Chondrocyte (in vitro differentiated cells): ENCODE data around the gene GRM8. TPM values are rescaled to one million over a fixed set of nuclear protein-coding genes. Genes with fewer than 3 reads are reported as not detected.

Source experiments
- DNase-seq: peaks from one replicate; pipeline ENCODE4 v3.0.0; 2021; ENCODE audit warnings: mixed read lengths, low spot score
- H3K27ac Mint-ChIP-seq: one replicate; pipeline ENCODE4 v1.8.0; 2021; ENCODE audit warnings: mild to moderate bottlenecking, moderate library complexity, mixed read lengths; ENCODE audit not compliant: unreplicated experiment
- H3K27me3 Mint-ChIP-seq: 2 replicates; pipeline ENCODE4 v1.8.0; 2021; ENCODE audit warnings: low read depth, mixed read lengths
- H3K36me3 Mint-ChIP-seq: 2 replicates; pipeline ENCODE4 v1.8.0; 2021; ENCODE audit warnings: low read depth, mixed read lengths
- H3K4me1 Mint-ChIP-seq: 2 replicates; pipeline ENCODE4 v1.8.0; 2021; ENCODE audit warnings: low read depth, mild to moderate bottlenecking, mixed read lengths
- H3K4me3 Mint-ChIP-seq: one replicate; pipeline ENCODE4 v1.8.0; 2021; ENCODE audit warnings: mild to moderate bottlenecking, moderate library complexity, mixed read lengths; ENCODE audit not compliant: unreplicated experiment
- H3K9me3 Mint-ChIP-seq: 2 replicates; pipeline ENCODE4 v1.8.0; 2021; ENCODE audit warnings: low read depth, mixed read lengths
- total RNA-seq: library from RNA; stranded (reverse); gene quantifications from 3 replicates; pipeline ENCODE4 v1.2.1, GENCODE V29; 2021
- TF ChIP-seq, protein P1 (sequence below): fragments of 200-600 bp; sonication (generic); IDR thresholded peaks from 2 replicates; pipeline ENCODE4 v1.5.0; 2021; ENCODE audit warnings: antibody characterized with exemption, mild to moderate bottlenecking, moderate library complexity

Gene GRM8
- total RNA-seq, 1 donor from 2014 or later = not detected

DNA sequence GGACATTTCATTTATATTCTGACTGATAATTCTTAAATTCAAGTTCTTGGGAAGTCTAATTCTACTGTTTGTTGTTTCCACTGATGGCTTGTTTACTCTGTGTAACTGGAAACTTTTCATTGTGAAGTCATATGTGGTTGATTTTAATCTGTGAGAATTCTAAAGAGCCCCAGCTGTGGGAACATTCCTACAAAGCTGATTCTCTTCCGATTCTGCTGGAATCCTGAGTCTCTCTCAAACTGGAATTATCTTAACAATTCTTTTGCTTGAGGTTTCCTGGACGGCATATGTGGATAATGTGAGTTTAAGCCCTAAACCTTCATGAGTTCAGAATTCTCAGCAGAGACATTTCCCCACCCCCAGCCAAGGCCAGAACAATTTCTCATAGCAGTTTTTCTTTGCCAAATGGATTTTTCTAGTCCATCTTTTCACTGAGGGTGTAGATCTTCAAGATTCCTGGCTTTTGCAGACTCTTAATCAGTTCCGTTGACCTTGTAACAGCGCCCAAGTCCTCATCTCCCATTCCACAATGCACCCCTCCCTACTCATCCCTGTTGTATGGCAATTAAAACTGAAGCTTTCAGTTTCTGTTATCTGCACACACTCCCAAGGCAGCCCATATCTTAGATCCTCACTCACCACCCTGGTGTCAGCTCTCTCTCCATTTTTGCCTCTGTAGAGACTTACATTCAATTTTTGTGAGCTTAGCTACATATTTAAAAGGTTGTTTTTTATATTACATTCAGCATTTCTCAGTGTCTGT lies 37.6 kb downstream of the GRM8 start:
- TF ChIP-seq, protein P1, sequence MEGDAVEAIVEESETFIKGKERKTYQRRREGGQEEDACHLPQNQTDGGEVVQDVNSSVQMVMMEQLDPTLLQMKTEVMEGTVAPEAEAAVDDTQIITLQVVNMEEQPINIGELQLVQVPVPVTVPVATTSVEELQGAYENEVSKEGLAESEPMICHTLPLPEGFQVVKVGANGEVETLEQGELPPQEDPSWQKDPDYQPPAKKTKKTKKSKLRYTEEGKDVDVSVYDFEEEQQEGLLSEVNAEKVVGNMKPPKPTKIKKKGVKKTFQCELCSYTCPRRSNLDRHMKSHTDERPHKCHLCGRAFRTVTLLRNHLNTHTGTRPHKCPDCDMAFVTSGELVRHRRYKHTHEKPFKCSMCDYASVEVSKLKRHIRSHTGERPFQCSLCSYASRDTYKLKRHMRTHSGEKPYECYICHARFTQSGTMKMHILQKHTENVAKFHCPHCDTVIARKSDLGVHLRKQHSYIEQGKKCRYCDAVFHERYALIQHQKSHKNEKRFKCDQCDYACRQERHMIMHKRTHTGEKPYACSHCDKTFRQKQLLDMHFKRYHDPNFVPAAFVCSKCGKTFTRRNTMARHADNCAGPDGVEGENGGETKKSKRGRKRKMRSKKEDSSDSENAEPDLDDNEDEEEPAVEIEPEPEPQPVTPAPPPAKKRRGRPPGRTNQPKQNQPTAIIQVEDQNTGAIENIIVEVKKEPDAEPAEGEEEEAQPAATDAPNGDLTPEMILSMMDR = no peak
- Mint-ChIP-seq H3K9me3 (no peaks in the 10 kb centered on the region), H3K4me1 (no peaks in the 10 kb centered on the region), H3K27me3 (peaks cover 5% of the 10 kb centered on the region), H3K36me3 (no peaks in the 10 kb centered on the region), H3K4me3 (no peak overlapping the region), H3K27ac (no peak overlapping the region)
- no peak for DNase-seq

GRCh38 chr7:127209886-127210285 lies 42.9 kb downstream of the GRM8 start:
- TF ChIP-seq, protein P1 = no peak
- no peak for DNase-seq
- no peak overlapping the region for H3K4me3 Mint-ChIP-seq
- H3K27ac Mint-ChIP-seq = no peak overlapping the region
- no peaks in the 10 kb centered on the region for H3K4me1 Mint-ChIP-seq
- H3K9me3 Mint-ChIP-seq = no peaks in the 10 kb centered on the region
- no peaks in the 10 kb centered on the region for H3K36me3 Mint-ChIP-seq
- H3K27me3 Mint-ChIP-seq = peaks cover 8% of the 10 kb centered on the region

DNA sequence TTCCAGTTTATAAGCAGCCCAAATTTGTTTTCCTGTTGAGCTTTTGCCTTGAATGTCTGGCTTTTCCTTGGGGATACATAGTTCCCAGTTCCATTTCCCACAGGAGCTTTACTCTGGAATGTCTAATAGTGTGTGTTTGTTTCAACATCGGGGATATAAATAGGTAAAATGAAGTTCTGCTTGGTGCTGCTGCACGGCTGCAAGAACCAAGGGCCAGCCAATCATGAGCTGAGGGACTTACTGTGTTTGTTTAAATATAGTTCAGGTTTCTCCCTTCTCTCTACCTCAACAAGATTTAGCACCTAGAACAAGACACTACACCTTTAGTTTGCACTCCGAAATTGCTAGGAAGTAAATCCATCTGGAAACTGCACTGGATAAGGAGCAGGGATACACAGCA lies 43.9 kb downstream of the GRM8 start:
- no peak overlapping the region for H3K4me3 Mint-ChIP-seq
- TF ChIP-seq, protein P1 = no peak
- DNase-seq = no peak
- no peaks in the 10 kb centered on the region for H3K9me3 Mint-ChIP-seq
- no peaks in the 10 kb centered on the region for H3K36me3 Mint-ChIP-seq
- no peaks in the 10 kb centered on the region for H3K4me1 Mint-ChIP-seq
- H3K27me3 Mint-ChIP-seq = peaks cover 10% of the 10 kb centered on the region
- no peak overlapping the region for H3K27ac Mint-ChIP-seq

DNA sequence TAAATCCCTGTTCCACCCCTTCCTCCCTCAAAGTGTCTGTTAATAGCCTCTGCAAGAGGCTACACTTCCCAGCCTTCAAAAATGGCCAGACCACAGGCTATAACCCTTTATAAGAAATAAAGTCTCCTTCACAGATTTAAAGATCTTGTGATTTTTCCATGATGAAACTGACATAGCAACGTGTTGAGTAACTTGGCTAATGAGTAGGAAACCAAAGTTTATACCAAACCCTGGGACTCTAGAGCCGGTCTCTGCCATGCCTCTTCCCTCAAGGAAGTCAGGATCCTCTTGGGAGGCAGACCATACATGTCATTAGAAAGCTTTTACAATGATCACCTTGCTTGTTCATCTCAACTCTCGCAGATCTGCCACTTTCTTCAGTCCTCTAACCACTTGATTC lies 44.4 kb downstream of the GRM8 start:
- Mint-ChIP-seq H3K27ac (no peak overlapping the region), H3K4me3 (no peak overlapping the region), H3K4me1 (no peaks in the 10 kb centered on the region), H3K36me3 (no peaks in the 10 kb centered on the region), H3K27me3 (peaks cover 10% of the 10 kb centered on the region), H3K9me3 (no peaks in the 10 kb centered on the region)
- no peak for DNase-seq
- TF ChIP-seq, protein P1 = no peak

GRCh38 chr7:127207806-127208205 lies 44.9 kb downstream of the GRM8 start:
- Mint-ChIP-seq H3K27ac (no peak overlapping the region), H3K9me3 (no peaks in the 10 kb centered on the region), H3K4me1 (no peaks in the 10 kb centered on the region), H3K27me3 (peaks cover 10% of the 10 kb centered on the region), H3K4me3 (no peak overlapping the region), H3K36me3 (no peaks in the 10 kb centered on the region)
- TF ChIP-seq, protein P1 = no peak
- DNase-seq = no peak
